IPS-18c (cell line): ENCODE data around the gene MAP7D2.

Experiments
- H3K4me3 ChIP-seq: 2 replicates; pipeline ENCODE4 v1.7.0; 2013; ENCODE audit warnings: low read depth, mild to moderate bottlenecking, low read length, moderate library complexity; ENCODE audit not compliant: insufficient read depth
- H3K9me3 ChIP-seq: one replicate; pipeline ENCODE4 v1.6.1; 2013; ENCODE audit warnings: mild to moderate bottlenecking, low read length, moderate library complexity; ENCODE audit not compliant: control insufficient read depth, insufficient read depth

MAP7D2 gene

DNA sequence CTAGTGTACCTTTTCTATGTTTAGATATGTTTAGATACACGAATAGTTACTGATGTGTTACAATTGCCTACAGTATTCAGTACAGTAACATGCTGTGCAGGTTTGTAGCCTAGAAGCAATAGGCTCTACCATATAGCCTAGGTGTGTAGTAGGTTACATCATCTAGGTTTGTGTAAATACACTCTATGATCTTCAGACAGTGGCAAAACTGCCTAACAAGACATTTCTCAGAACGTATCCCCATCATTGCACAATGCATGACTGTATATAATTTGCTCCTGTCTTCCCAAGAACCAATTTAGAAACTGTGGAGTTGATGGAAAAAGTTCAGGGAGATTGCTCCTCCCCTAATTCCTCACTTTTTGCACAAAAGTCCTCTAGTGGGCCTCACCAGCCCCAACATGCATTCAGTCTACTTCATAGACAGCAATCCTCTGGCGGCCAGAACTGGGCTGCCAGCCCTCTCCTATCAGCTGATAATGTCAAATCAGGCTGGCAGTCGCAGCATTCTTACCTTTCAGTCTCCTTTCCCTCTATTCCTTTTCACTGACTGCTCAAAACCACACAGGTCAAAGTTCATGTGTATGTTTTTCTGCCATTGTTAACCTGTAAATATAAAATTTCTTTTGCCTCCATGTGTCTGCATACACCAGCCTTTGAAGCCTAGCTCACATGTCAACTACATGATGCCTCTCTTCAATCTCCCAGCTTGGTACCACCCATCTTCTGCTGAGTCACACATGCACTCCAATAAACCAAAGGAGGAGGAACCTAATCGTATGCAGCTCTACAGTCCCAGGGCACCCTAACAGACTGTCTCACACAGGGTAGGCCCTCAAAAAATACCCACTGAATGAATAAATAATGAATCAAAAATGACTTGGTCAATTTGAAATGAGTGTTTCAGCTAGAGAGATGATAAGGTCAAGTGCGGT is 157.9 kb downstream of the MAP7D2 start:
- Histone ChIP-seq H3K4me3 (no peak overlapping the region), H3K9me3 (no peaks in the 10 kb centered on the region)

- no peaks in the 10 kb centered on the region for H3K9me3 ChIP-seq
- no peak overlapping the region for H3K4me3 ChIP-seq
Measured at GRCh38 chrX:19956923-19957322, 159.8 kb downstream of the MAP7D2 start.
